CD14-positive monocyte (primary cell): ENCODE measurements around the gene KCNB1. TPM values are rescaled to one million over a fixed set of nuclear protein-coding genes. Genes with fewer than 3 reads are reported as not detected.

Experiments used
- DNase-seq, 3 donors: peaks; one replicate each; pipeline ENCODE4 v3.0.0-alpha.2; 2011 to 2022
- H2AFZ ChIP-seq: 2 replicates; pipeline ENCODE4 v1.6.0; 2012; ENCODE audit warnings: mild to moderate bottlenecking, low read depth, low read length, inconsistent platforms; ENCODE audit not compliant: insufficient read depth, poor library complexity, severe bottlenecking
- H3K27ac ChIP-seq, 2 donors: 1 replicate in 1 of 2; 2 replicates in 1 of 2; pipeline ENCODE4 v1.5.1; 2012 to 2013; ENCODE audit warnings: low read length in 2 of 2, control low read depth in 1 of 2, inconsistent platforms in 1 of 2, low read depth in 1 of 2, mild to moderate bottlenecking in 1 of 2
- H3K27me3 ChIP-seq, 2 donors: one replicate each; pipeline versions ENCODE4 v1.6.0 to v1.6.1; 2011 to 2013; ENCODE audit warnings: low read length in 2 of 2; ENCODE audit not compliant: control insufficient read depth in 2 of 2, insufficient read depth in 2 of 2
- H3K36me3 ChIP-seq, 2 donors: replicated peaks in 1 of 2; 1 replicate in 1 of 2; 2 replicates in 1 of 2; pipeline versions ENCODE4 v1.5.1 to v1.6.1; 2012 to 2013; ENCODE audit warnings: low read length in 2 of 2, control low read depth in 1 of 2, inconsistent platforms in 1 of 2, mild to moderate bottlenecking in 1 of 2; ENCODE audit not compliant: insufficient read depth in 2 of 2, control insufficient read depth in 1 of 2
- H3K4me1 ChIP-seq, 2 donors: 1 replicate in 1 of 2; 2 replicates in 1 of 2; pipeline versions ENCODE4 v1.5.1 to v1.6.1; 2012 to 2013; ENCODE audit warnings: low read length in 2 of 2, control low read depth in 1 of 2, inconsistent platforms in 1 of 2, mild to moderate bottlenecking in 1 of 2, moderate library complexity in 1 of 2; ENCODE audit not compliant: insufficient read depth in 2 of 2, control insufficient read depth in 1 of 2
- H3K4me2 ChIP-seq: replicated peaks from 2 replicates; pipeline ENCODE3; 2012; ENCODE audit warnings: low read length, moderate library complexity, mild to moderate bottlenecking; ENCODE audit not compliant: poor library complexity, severe bottlenecking; ENCODE audit errors: extremely low read depth
- H3K4me3 ChIP-seq, 3 experiments: fragments of 200-600 bp in 1 of 3; sonication (generic) in 1 of 3; replicated peaks in 1 of 3; 1 replicate in 2 of 3; 2 replicates in 1 of 3; pipeline ENCODE4 v1.5.1; 2011 to 2013; ENCODE audit warnings: low read length in 3 of 3, mild to moderate bottlenecking in 3 of 3, control low read depth in 2 of 3, low read depth in 2 of 3, inconsistent platforms in 1 of 3, moderate library complexity in 1 of 3
- H3K79me2 ChIP-seq: 2 replicates; pipeline ENCODE4 v1.6.0; 2012; ENCODE audit warnings: mild to moderate bottlenecking, control low read depth, inconsistent platforms, low read length, moderate library complexity; ENCODE audit not compliant: insufficient read depth
- H3K9ac ChIP-seq: 2 replicates; pipeline ENCODE4 v1.6.0; 2017; ENCODE audit warnings: low read length, mild to moderate bottlenecking; ENCODE audit not compliant: insufficient read depth, poor library complexity, severe bottlenecking
- H3K9me3 ChIP-seq, 2 donors: replicated peaks in 1 of 2; 1 replicate in 1 of 2; 2 replicates in 1 of 2; pipeline versions ENCODE4 v1.5.1 to v1.6.1; 2012 to 2013; ENCODE audit warnings: low read length in 2 of 2, control low read depth in 1 of 2; ENCODE audit not compliant: control insufficient read depth in 1 of 2, insufficient read depth in 1 of 2
- H4K20me1 ChIP-seq: 2 replicates; pipeline ENCODE4 v1.6.0; 2012; ENCODE audit warnings: mild to moderate bottlenecking, low read length, control low read depth, moderate library complexity; ENCODE audit not compliant: insufficient read depth
- H3K27ac Mint-ChIP-seq, 7 donors: one replicate each; pipeline ENCODE4 v1.8.0; 2020; ENCODE audit warnings: mild to moderate bottlenecking in 7 of 7, mixed read lengths in 7 of 7, moderate library complexity in 6 of 7, inconsistent platforms in 2 of 7
- H3K27me3 Mint-ChIP-seq, 3 donors: one replicate each; pipeline ENCODE4 v1.8.0; 2021 to 2022; ENCODE audit warnings: low read depth in 3 of 3, mild to moderate bottlenecking in 3 of 3, mixed read lengths in 3 of 3, moderate library complexity in 3 of 3, inconsistent platforms in 1 of 3
- H3K36me3 Mint-ChIP-seq, 2 donors: one replicate each; pipeline ENCODE4 v1.8.0; 2020; ENCODE audit warnings: mixed read lengths in 2 of 2, inconsistent platforms in 1 of 2, mild to moderate bottlenecking in 1 of 2
- H3K4me1 Mint-ChIP-seq: one replicate; pipeline ENCODE4 v1.8.0; 2020; ENCODE audit warnings: mild to moderate bottlenecking, mixed read lengths
- H3K4me3 Mint-ChIP-seq, 2 donors: one replicate each; pipeline ENCODE4 v1.8.0; 2020; ENCODE audit warnings: mild to moderate bottlenecking in 2 of 2, mixed read lengths in 2 of 2, moderate library complexity in 1 of 2
- H3K9me3 Mint-ChIP-seq, 7 donors: one replicate each; pipeline ENCODE4 v1.8.0; 2020 to 2022; ENCODE audit warnings: mixed read lengths in 7 of 7, mild to moderate bottlenecking in 6 of 7, moderate library complexity in 6 of 7, inconsistent platforms in 2 of 7
- CTCF ChIP-seq: fragments of 200-600 bp; IDR thresholded peaks from one replicate; pipeline ENCODE4 v1.8.0; 2022; ENCODE audit warnings: antibody characterized with exemption, mild to moderate bottlenecking
- WGBS: methylation state at CpG from one replicate; pipeline ENCODE4 v1.1.5; 2013; ENCODE audit warnings: missing lambda C conversion rate; ENCODE audit not compliant: insufficient coverage; 5-methylcytosine and 5-hydroxymethylcytosine counted together
- intact Hi-C, 2 donors: fragments of 100-400 bp; cut with micrococcal nuclease; formaldehyde crosslinking; loops; one replicate each; pipeline versions ENCODE4 v1.15.0 to v1.15.1; 2023
- polyA plus RNA-seq, 3 donors: library from polyadenylated mRNA; depleted of rRNA in 1 of 3; unstranded in 2 of 3; stranded (reverse) in 1 of 3; fragments of 300-500 nt in 2 of 3; fragments of >200 nt in 1 of 3; fragmentation: Illumina TruSeq in 2 of 3; gene quantifications; 1 replicate in 2 of 3; 2 replicates in 1 of 3; pipeline ENCODE4 v1.2.3, GENCODE V29; 2012 to 2021

KCNB1 gene
- polyA plus RNA-seq, 3 donors = not detected

GRCh38 chr20:49409302-49409974 lies 73.0 kb downstream of the KCNB1 start:
- 89% methylated on average over 13 of the region's 13 CpGs for WGBS
- no peaks in the 10 kb centered on the region for H4K20me1 ChIP-seq
- H3K27ac Mint-ChIP-seq = no peak overlapping the region
- no peak overlapping the region for H3K4me3 Mint-ChIP-seq
- no peaks in the 10 kb centered on the region for H3K36me3 ChIP-seq
- no peaks in the 10 kb centered on the region for H3K4me1 Mint-ChIP-seq
- peaks cover 5 to 26% (median 15%) of the 10 kb centered on the region in 3 donors for H3K27me3 Mint-ChIP-seq
- H3K36me3 Mint-ChIP-seq = no peaks in the 10 kb centered on the region
- intact Hi-C loops = no loop called here
- TF ChIP-seq CTCF = no peak
- DNase-seq = no peak
- H3K4me3 ChIP-seq = no peak overlapping the region
- no peak overlapping the region for H3K4me2 ChIP-seq
- no peak overlapping the region for H3K9ac ChIP-seq
- H3K27ac ChIP-seq = no peak overlapping the region
- H3K27me3 ChIP-seq = no peaks in the 10 kb centered on the region
- H2AFZ ChIP-seq = no peak overlapping the region
- H3K4me1 ChIP-seq = no peaks in the 10 kb centered on the region
- H3K9me3 ChIP-seq = no peaks in the 10 kb centered on the region
- H3K9me3 Mint-ChIP-seq = no peaks in the 10 kb centered on the region
- no peaks in the 10 kb centered on the region for H3K79me2 ChIP-seq

- no peaks in the 10 kb centered on the region for H3K36me3 ChIP-seq
- H2AFZ ChIP-seq = no peak overlapping the region
- H3K27ac Mint-ChIP-seq = no peak overlapping the region
- intact Hi-C loops = no loop called here
- no peaks in the 10 kb centered on the region for H3K36me3 Mint-ChIP-seq
- WGBS = 87% methylated on average over 7 of the region's 11 CpGs
- no peaks in the 10 kb centered on the region for H3K27me3 ChIP-seq
- no peaks in the 10 kb centered on the region for H3K4me1 Mint-ChIP-seq
- no peak for TF ChIP-seq CTCF
- no peaks in the 10 kb centered on the region for H3K4me1 ChIP-seq
- H3K4me3 Mint-ChIP-seq = no peak overlapping the region
- no peaks in the 10 kb centered on the region for H3K9me3 Mint-ChIP-seq
- H3K79me2 ChIP-seq = no peaks in the 10 kb centered on the region
- H3K27ac ChIP-seq = no peak overlapping the region
- no peaks in the 10 kb centered on the region for H4K20me1 ChIP-seq
- peaks cover 5 to 21% (median 15%) of the 10 kb centered on the region in 3 donors for H3K27me3 Mint-ChIP-seq
- H3K9ac ChIP-seq = no peak overlapping the region
- H3K9me3 ChIP-seq = no peaks in the 10 kb centered on the region
- no peak overlapping the region for H3K4me2 ChIP-seq
- no peak for DNase-seq
- H3K4me3 ChIP-seq = no peak overlapping the region
Observed at GRCh38 chr20:49408509-49409104, 73.9 kb downstream of the KCNB1 start.
